ENCODE results near the gene CDH11.

GRCh38 chr16:64997751-64998150 lies 124.1 kb downstream of the CDH11 start:
- TF ChIP-seq CTCF (IDR thresholded peaks at IDR 0.05) = no peak
- no peak for TF ChIP-seq POLR2A (IDR thresholded peaks at IDR 0.05)

Measured in vagina (tissue), 2 donors.